Activated CD4-positive, CD25-positive, alpha-beta regulatory T cell treated with anti-CD3 and anti-CD28 coated beads, Interleukin-2, amount 50 U/mL, for 16 hours (primary cell): Measurements from ENCODE around the gene ZNF729.
"Not testable (repeated sequence)": the region's sequence is repeated elsewhere in the genome, so short reads cannot be mapped to it uniquely, and the experiment has no call there.

ENCODE experiments used
- DNase-seq: peaks from one replicate; pipeline ENCODE4 v3.0.0-alpha.2; 2020; ENCODE audit warnings: low read depth, low spot score

Gene ZNF729

DNA sequence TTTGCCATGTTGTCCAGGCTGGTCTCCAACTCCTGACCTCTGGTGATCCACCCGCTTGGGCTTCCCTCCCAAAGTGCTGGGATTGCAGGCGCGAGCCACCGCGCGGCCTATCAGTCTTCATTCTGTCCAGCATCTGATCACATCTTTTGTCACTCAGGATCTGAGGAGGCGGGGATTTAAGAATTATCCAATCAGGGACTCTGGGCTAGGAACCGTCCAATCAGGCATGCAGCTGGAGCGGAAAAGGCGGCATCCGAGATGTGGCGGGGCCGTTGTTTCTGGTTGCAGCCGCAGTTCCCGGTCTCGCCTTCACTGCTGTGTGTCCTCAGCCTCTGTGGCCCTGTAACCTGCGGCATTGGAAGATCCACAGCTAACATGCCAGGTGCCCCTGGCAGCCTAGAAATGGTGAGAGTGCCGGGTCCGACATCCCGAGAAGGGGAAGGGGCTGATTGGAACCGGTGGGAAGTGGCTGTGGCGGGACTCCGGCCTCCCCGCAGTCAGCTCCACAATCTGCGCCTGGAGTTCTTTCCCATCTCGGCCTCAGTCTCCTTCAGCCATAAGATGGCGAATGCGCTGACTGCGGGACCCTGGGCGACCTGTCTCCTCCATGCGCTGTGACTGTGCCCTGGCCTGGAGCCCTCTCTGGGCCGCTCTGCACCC is at the start of gene ZNF729:
TSS of gene ZNF729 (plus strand) at position 291 of the 660 bp plus-strand sequence. CDS start at position 376, 85 bp downstream.
- DNase-seq: no peak

GRCh38 chr19:22256856-22257255 is 29.4 kb upstream of the ZNF729 start:
- DNase-seq: no peak

DNA sequence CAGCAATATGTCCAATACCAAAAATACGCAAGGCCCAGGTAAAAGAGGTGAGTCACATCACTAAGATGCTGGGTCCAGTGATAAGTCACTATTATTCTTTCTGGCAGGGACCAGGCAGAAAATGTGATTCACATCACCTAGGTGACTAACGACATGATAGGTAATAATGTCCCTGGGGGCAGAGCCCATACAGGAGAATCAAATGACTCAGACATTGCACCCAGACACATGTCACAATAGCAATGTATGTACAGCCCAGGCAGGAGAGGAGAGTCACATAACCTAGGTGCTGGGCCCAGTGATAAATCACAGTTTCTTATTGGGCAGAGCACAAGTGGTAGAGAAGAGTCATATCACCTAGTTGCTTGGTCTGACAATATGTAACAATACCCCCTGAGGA is 28.9 kb upstream of the ZNF729 start:
- no peak for DNase-seq

DNA sequence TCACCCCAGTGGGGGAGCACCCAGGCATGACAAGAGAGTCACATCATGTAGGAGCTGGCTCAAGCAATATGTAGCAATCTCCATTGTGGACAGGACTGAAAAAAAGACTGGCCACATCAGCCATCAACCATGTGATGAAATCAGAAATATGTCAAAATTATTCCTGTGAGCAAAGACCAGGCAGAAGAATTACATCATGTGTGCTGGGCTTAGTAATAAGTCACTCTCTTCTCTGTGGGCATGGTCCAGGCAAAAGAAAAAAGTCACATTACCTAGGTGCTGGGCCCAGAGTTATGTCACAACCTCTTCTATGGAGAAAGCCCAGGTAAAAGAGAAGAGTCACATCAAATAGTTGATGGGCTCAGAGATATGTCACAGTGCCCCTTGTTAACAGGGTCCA is 28.3 kb upstream of the ZNF729 start:
- no peak for DNase-seq

DNA sequence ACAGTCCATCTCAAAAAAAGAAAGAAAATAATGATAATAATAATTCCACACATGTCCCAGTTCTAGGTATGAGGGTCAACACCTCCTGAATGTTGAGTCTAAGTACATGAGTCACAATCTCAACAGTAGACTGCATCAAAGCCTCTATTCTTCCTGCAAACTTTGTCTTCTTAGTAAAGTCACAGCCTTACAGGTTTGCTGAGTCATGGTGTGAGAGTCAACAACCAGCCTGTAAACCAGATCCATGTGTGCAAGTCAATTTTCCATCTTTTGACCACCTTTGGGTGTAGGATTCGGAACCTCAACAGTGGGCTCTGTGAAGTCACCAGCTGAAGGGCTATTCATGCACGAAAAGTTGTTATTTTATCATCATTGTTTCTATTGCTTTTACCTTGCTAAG is 25.7 kb upstream of the ZNF729 start:
- DNase-seq: no peak

DNA sequence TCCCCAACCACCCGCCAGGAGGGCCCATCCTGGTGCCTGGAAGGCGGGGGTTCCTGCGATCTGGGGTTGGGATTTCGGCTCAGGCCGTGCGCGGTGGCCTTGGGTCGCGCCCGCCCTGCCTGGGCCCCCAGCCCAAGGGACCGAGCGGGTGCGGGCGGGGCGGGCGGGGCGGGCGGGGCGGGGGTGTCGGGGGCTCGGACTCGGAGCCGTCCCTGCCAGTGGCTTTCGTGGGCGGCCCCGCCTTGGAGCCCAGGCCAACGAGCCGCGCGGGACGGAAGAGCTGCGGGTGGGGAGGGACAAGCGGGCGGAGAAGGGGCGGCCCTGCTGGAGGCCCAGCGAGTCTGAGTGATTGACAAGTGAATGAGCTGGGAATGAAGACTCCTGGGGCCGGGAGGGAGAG is 24.6 kb upstream of the ZNF729 start:
- no peak for DNase-seq

DNA sequence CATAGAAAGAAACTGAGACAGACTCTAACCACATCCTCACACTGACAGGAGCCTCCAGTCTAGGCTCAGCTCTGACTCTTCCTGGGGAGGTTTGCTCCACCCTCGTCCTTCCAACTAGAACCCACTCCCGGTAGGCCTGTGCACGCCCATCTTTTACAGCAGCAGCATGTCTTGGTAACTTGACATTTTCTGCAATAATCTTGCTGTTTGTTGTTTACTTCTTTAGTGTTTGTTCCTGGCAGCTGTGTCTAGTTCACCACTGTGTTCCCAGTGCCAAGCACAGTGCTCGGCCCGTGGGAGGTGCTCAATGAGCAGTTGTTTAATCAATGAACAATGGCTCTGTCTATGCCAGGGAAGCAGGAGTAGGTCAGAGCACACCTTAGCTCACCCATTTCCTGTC is 23.1 kb upstream of the ZNF729 start:
- DNase-seq: no peak

- DNase-seq: not testable (repeated sequence)
Observed at GRCh38 chr19:22321554-22321953, 35.3 kb downstream of the ZNF729 start.

- no peak for DNase-seq
Observed at GRCh38 chr19:22326219-22326618, 40.0 kb downstream of the ZNF729 start.

GRCh38 chr19:22327321-22327720 is 41.1 kb downstream of the ZNF729 start:
- no peak for DNase-seq

GRCh38 chr19:22331521-22331920 is 45.3 kb downstream of the ZNF729 start:
- no peak for DNase-seq

GRCh38 chr19:22332924-22333323 is 46.7 kb downstream of the ZNF729 start:
- no peak for DNase-seq

GRCh38 chr19:22335716-22336115 is 49.5 kb downstream of the ZNF729 start:
- DNase-seq: no peak

GRCh38 chr19:22354665-22355064 is 68.4 kb downstream of the ZNF729 start:
- no peak for DNase-seq
